Kidney (tissue), 14 donors: ENCODE data around the gene ACVR1. TPM values are rescaled to one million over a fixed set of nuclear protein-coding genes. Genes with fewer than 3 reads are reported as not detected.

Experiments
- DNase-seq, 5 donors: peaks; one replicate each; pipeline ENCODE4 v3.0.0-alpha.2; 2013 to 2020
- FAIRE-seq: peaks from 2 replicates; lab custom pipeline; 2012; peaks lifted over from hg19 to GRCh38; lab: Jason Lieb, UNC
- H3K27ac ChIP-seq, 2 donors: one replicate each; pipeline ENCODE4 v1.7.0; 2013; ENCODE audit warnings: low read depth in 2 of 2, low read length in 2 of 2, inconsistent platforms in 1 of 2
- H3K27me3 ChIP-seq: one replicate; pipeline ENCODE4 v1.7.1; 2013; ENCODE audit warnings: low read length, inconsistent platforms; ENCODE audit not compliant: control insufficient read depth, insufficient read depth
- H3K36me3 ChIP-seq, 3 donors: one replicate each; pipeline versions ENCODE4 v1.7.0 to v1.7.1; 2013; ENCODE audit warnings: low read length in 3 of 3, control low read depth in 1 of 3, inconsistent platforms in 1 of 3; ENCODE audit not compliant: insufficient read depth in 3 of 3, control insufficient read depth in 2 of 3
- H3K4me1 ChIP-seq, 3 donors: one replicate each; pipeline versions ENCODE4 v1.7.0 to v1.7.1; 2013; ENCODE audit warnings: low read length in 3 of 3, inconsistent platforms in 1 of 3, low read depth in 1 of 3; ENCODE audit not compliant: control insufficient read depth in 2 of 3, insufficient read depth in 2 of 3
- H3K4me3 ChIP-seq, 3 donors: one replicate each; pipeline versions ENCODE4 v1.7.0 to v1.8.1; 2013; ENCODE audit warnings: low read length in 3 of 3, control low read depth in 1 of 3, inconsistent platforms in 1 of 3
- H3K9ac ChIP-seq, 3 donors: one replicate each; pipeline versions ENCODE4 v1.7.0 to v1.7.1; 2013; ENCODE audit warnings: low read length in 3 of 3, control low read depth in 1 of 3, inconsistent platforms in 1 of 3
- H3K9me3 ChIP-seq, 3 donors: one replicate each; pipeline versions ENCODE4 v1.7.0 to v1.7.1; 2013; ENCODE audit warnings: low read length in 3 of 3, control low read depth in 1 of 3, inconsistent platforms in 1 of 3; ENCODE audit not compliant: control insufficient read depth in 2 of 3, insufficient read depth in 1 of 3
- CTCF ChIP-seq: IDR thresholded peaks from 3 replicates; pipeline ENCODE4 v1.5.1; 2012; ENCODE audit warnings: mild to moderate bottlenecking, moderate library complexity, borderline replicate concordance; ENCODE audit not compliant: insufficient read depth; ENCODE audit errors: extremely low read depth
- intact Hi-C: fragments of 100-400 bp; cut with DNase I; formaldehyde crosslinking; loops from one replicate; pipeline ENCODE4 v1.11.1; 2022
- polyA plus RNA-seq: library from polyadenylated mRNA; stranded (reverse); fragments of 350-450 nt; fragmentation: Illumina TruSeq; extraction: RNeasy Lipid Tissue Mini Kit (QIAGEN cat#74804); gene quantifications from one replicate; pipeline ENCODE4 v1.2.3, GENCODE V29; 2014; ENCODE audit warnings: low read depth, low replicate concordance; ENCODE audit not compliant: insufficient read depth
- total RNA-seq: library from RNA; stranded (reverse); fragmentation: NEBNext Ultra II Directional; extraction: Animal tissue kit (Norgen Biotek cat#: 25700); gene quantifications from one replicate; pipeline ENCODE4 v1.2.1, GENCODE V29; 2021
- donor health status: control.
- donor health status: control.
- donor health status: control.
- donor health status: control.
- donor health status: control.
- donor health status: DM: yes; HTN: yes; CAD: no.
- donor health status: Normal renal cell carcinoma (clear cell type).

The ACVR1 gene
- total and polyA plus RNA-seq, 2 donors from 2014 or later = 16.3 to 38.3 TPM

- intact Hi-C loops = no loop called here
- H3K36me3 ChIP-seq = no peaks in the 10 kb centered on the region
- no peak for TF ChIP-seq CTCF
- peak overlapping the region in 1 of 2 donors; percentile 76 for H3K27ac ChIP-seq
- peak overlapping the region in 1 of 3 donors; percentile 20 for H3K4me3 ChIP-seq
- DNase-seq = peak in 4 of 5 donors; percentile 81 to 96 (median 92)
- H3K27me3 ChIP-seq = no peaks in the 10 kb centered on the region
- H3K4me1 ChIP-seq = peaks cover 17 to 66% (median 37%) of the 10 kb centered on the region in 3 donors
- no peak for FAIRE-seq
- no peak overlapping the region for H3K9ac ChIP-seq
- no peaks in the 10 kb centered on the region for H3K9me3 ChIP-seq
Measured at GRCh38 chr2:157839162-157839801, 36.8 kb downstream of the ACVR1 start.

GRCh38 chr2:157838442-157839161 is 37.5 kb downstream of the ACVR1 start:
- Histone ChIP-seq H3K4me3 (no peak overlapping the region), H3K27ac (peak overlapping the region; percentile 18 to 52), H3K4me1 (peaks cover 17 to 61% (median 37%) of the 10 kb centered on the region in 3 donors), H3K9ac (peak overlapping the region in 1 of 3 donors; percentile 14), H3K27me3 (no peaks in the 10 kb centered on the region), H3K36me3 (no peaks in the 10 kb centered on the region), H3K9me3 (no peaks in the 10 kb centered on the region)
- intact Hi-C loops = no loop called here
- no peak for FAIRE-seq
- no peak for TF ChIP-seq CTCF
- peak in 4 of 5 donors; percentile 19 to 62 (median 47) for DNase-seq

- Histone ChIP-seq H3K9ac (peak overlapping the region in 2 of 3 donors; percentile 4 to 14), H3K36me3 (no peaks in the 10 kb centered on the region), H3K9me3 (no peaks in the 10 kb centered on the region), H3K27me3 (no peaks in the 10 kb centered on the region), H3K27ac (peak overlapping the region; percentile 48 to 52), H3K4me1 (peaks cover 17 to 55% (median 37%) of the 10 kb centered on the region in 3 donors), H3K4me3 (peak overlapping the region; percentile 3 to 30 (median 26))
- DNase-seq (peak in 3 of 5 donors; percentile 25 to 41 (median 40)), FAIRE-seq (no peak)
- no peak for TF ChIP-seq CTCF
- intact Hi-C loops = no loop called here
Measured at GRCh38 chr2:157837851-157838441, 38.2 kb downstream of the ACVR1 start.
